SK-N-SH (cell line): ENCODE measurements around the gene MAPKAP1.

Source experiments
- CTCF ChIP-seq: fragments of 200-600 bp; sonication (generic); IDR thresholded peaks from 2 replicates; pipeline ENCODE4 v1.6.1; 2017; ENCODE audit warnings: antibody characterized with exemption, mild to moderate bottlenecking, moderate library complexity
- POLR2AphosphoS5 ChIP-seq: IDR thresholded peaks from 2 replicates; pipeline ENCODE4 v1.6.1; 2012; ENCODE audit warnings: low read depth, low read length
- TAF1 ChIP-seq: IDR thresholded peaks from 2 replicates; pipeline ENCODE4 v1.6.1; 2012; ENCODE audit warnings: low read depth, mild to moderate bottlenecking, low read length, moderate library complexity, borderline replicate concordance
- TF ChIP-seq, protein P1 (sequence below): IDR thresholded peaks from 2 replicates; pipeline ENCODE4 v1.4.0; 2012; ENCODE audit warnings: low read depth

- no peak for TF ChIP-seq CTCF
- TF ChIP-seq TAF1: no peak
- TF ChIP-seq, protein P1, sequence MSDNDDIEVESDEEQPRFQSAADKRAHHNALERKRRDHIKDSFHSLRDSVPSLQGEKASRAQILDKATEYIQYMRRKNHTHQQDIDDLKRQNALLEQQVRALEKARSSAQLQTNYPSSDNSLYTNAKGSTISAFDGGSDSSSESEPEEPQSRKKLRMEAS: no peak
- no peak for TF ChIP-seq POLR2AphosphoS5
These were observed 48.3 kb upstream of the MAPKAP1 start for GRCh38 chr9:125755340-125755739.
